ENCODE results near the gene PDZRN3. TPM values are rescaled to one million over a fixed set of nuclear protein-coding genes. Genes with fewer than 3 reads are reported as not detected.

The PDZRN3 gene
- total RNA-seq, 1 experiment from 2014 or later = 5.9 TPM

- Histone ChIP-seq H3K56ac (ENCODE audit: insufficient read length, low read depth, low read length) (no peak overlapping the region), H2BK5ac (ENCODE audit: insufficient read length, low read length) (no peak overlapping the region), H3K23me2 (ENCODE audit: insufficient read length, low read depth, low read length, poor library complexity, severe bottlenecking) (peaks cover 16% of the 10 kb centered on the region), H2BK12ac (ENCODE audit: insufficient read length, low read depth, low read length) (no peak overlapping the region), H3K9ac (ENCODE audit: extremely low read depth, insufficient read length, low read length) (no peak overlapping the region), H4K8ac (replicated peaks; ENCODE audit: insufficient read length, low read depth, low read length) (no peak overlapping the region), H3K14ac (ENCODE audit: insufficient read depth, low read length) (no peak overlapping the region), H3K27ac (ENCODE audit: insufficient read length, low read depth, low read length) (no peak overlapping the region), H4K20me1 (ENCODE audit: control insufficient read depth, insufficient read depth, insufficient read length) (no peaks in the 10 kb centered on the region), H3T11ph (ENCODE audit: low read length) (no peak overlapping the region), H3K23ac (ENCODE audit: insufficient read length, low read depth, low read length) (no peak overlapping the region), H3K27me3 (ENCODE audit: insufficient read depth, low read length) (peaks cover 2% of the 10 kb centered on the region; the same call in 1 of the 2 replicates), H4K91ac (ENCODE audit: insufficient read length, low read depth, low read length) (no peak overlapping the region), H3K18ac (ENCODE audit: insufficient read length, low read depth, low read length) (no peak overlapping the region), H3K79me1 (ENCODE audit: insufficient read depth, low read depth, low read length, poor library complexity, severe bottlenecking) (no peaks in the 10 kb centered on the region), H3K79me2 (ENCODE audit: insufficient read depth, low read length) (no peaks in the 10 kb centered on the region), H2BK120ac (ENCODE audit: low read depth, low read length, poor library complexity, severe bottlenecking) (no peak overlapping the region), H3K4ac (ENCODE audit: low read depth, low read length) (no peak overlapping the region), H2AFZ (ENCODE audit: low read length) (no peak overlapping the region), H4K5ac (ENCODE audit: insufficient read length, low read depth, low read length) (no peak overlapping the region), H2BK15ac (ENCODE audit: low read depth, low read length) (no peak overlapping the region), H2AK5ac (ENCODE audit: insufficient read length, low read length) (no peak overlapping the region), H2BK20ac (ENCODE audit: low read depth, low read length, poor library complexity, severe bottlenecking) (no peak overlapping the region), H3K9me3 (ENCODE audit: control insufficient read depth, low read depth, low read length) (no peaks in the 10 kb centered on the region), H3K4me2 (ENCODE audit: insufficient read depth, insufficient read length, low read length) (no peak overlapping the region), H3K4me1 (ENCODE audit: insufficient read depth, low read length) (peaks cover 2% of the 10 kb centered on the region; the same call in 1 of the 2 replicates)
- DNase-seq = no peak
- Mint-ChIP-seq H3K4me1 (peaks cover 30 to 37% of the 10 kb centered on the region in 2 experiments), H3K9me3 (no peaks in the 10 kb centered on the region; a peak in 1 of 5 replicates), H3K4me3 (peak overlapping the region in 1 of 2 experiments; percentile 73; a peak in 2 of 5 replicates), H3K27ac (no peak overlapping the region; a peak in 1 of 7 replicates), H3K27me3 (ENCODE audit: low read depth) (peaks cover 33% of the 10 kb centered on the region), H3K36me3 (ENCODE audit: insufficient read depth in 1 of 3, low read depth in 3 of 3) (peaks cover 0 to 5% (median 4%) of the 10 kb centered on the region in 3 experiments; a peak in 6 of 7 replicates)
- WGBS (ENCODE audit: extremely low coverage, insufficient read length, low lambda C conversion rate) = no CpG with 5 or more reads among the region's 4 CpGs
- no peak for TF ChIP-seq CTCF (conservative IDR thresholded peaks at IDR 0.05)
These were observed 3.4 kb downstream of the PDZRN3 start for GRCh38 chr3:73621388-73621787.

Data from H9 (cell line).